B cell (primary cell): ENCODE results near the gene PCK2.

Experiments used
- EZH2 ChIP-seq: IDR thresholded peaks from 2 replicates; pipeline ENCODE4 v1.6.1; 2012; ENCODE audit warnings: borderline replicate concordance, low read depth, mild to moderate bottlenecking, moderate library complexity, low read length; ENCODE audit not compliant: insufficient read depth, poor library complexity, severe bottlenecking
- TF ChIP-seq, protein P1 (sequence below): fragments of 200-600 bp; IDR thresholded peaks from one replicate; pipeline ENCODE4 v1.8.0; 2022; ENCODE audit warnings: antibody characterized with exemption, mild to moderate bottlenecking

DNA sequence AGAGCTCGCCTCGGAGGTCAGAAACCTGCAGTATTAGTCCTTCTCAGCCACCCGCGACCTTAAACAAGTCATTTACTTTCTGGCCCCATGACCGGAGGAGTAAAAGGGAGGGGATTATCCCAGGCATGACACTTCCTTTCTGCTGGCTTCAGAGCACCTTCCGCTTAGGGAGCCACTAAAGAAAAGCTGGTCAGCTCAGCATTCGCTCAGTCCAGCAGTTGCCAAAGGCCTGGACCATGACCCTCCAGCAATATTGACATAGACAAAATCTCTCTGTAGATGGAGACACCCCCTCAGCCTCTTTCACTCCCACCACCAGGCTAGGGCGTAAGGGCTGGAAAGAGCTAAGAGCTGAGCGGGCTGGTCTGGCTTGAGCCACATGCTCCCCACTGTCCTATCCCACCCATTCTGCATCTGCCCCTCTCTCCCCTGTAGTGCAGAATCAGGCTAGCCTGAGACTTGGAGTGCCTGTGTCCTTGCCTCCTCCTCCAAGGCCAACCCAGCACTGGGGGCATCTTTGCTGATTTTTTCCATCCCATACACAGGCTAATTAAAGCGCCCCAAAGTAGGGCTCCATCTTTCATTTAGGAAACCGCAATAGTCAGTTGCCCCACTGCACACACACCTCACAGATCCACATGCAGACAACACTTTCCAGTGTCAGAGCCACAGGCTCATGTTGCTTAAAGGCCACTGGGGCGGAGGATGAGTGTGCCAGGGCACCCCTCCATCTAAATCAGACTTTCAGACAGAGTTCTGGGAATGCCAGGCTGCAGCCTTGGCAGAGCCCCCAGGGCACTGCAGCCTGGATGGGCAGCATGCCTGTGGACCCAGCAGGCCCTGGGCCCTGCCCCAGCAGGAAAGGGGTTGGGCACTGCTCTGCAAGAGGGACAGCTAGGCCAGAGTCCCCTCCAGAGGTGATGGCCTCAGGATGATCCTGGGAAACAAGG lies 26.7 kb upstream of the PCK2 start:
- TF ChIP-seq, protein P1, sequence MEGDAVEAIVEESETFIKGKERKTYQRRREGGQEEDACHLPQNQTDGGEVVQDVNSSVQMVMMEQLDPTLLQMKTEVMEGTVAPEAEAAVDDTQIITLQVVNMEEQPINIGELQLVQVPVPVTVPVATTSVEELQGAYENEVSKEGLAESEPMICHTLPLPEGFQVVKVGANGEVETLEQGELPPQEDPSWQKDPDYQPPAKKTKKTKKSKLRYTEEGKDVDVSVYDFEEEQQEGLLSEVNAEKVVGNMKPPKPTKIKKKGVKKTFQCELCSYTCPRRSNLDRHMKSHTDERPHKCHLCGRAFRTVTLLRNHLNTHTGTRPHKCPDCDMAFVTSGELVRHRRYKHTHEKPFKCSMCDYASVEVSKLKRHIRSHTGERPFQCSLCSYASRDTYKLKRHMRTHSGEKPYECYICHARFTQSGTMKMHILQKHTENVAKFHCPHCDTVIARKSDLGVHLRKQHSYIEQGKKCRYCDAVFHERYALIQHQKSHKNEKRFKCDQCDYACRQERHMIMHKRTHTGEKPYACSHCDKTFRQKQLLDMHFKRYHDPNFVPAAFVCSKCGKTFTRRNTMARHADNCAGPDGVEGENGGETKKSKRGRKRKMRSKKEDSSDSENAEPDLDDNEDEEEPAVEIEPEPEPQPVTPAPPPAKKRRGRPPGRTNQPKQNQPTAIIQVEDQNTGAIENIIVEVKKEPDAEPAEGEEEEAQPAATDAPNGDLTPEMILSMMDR, result no peak
- no peak for TF ChIP-seq EZH2
